GM12891 (cell line): ENCODE measurements around the gene C1QL4.

Source experiments
- PAX5 ChIP-seq: IDR thresholded peaks from 2 replicates; pipeline ENCODE4 v1.6.1; 2011; ENCODE audit warnings: low read length, moderate library complexity, mild to moderate bottlenecking; ENCODE audit not compliant: insufficient read depth, severe bottlenecking
- POLR2A ChIP-seq: IDR thresholded peaks from 2 replicates; pipeline ENCODE4 v1.6.1; 2011; ENCODE audit warnings: low read depth, low read length, control low read depth
- POLR2AphosphoS5 ChIP-seq: IDR thresholded peaks from 2 replicates; pipeline ENCODE4 v1.6.1; 2011; ENCODE audit warnings: low read depth, low read length, control low read depth
- POU2F2 ChIP-seq: IDR thresholded peaks from 2 replicates; pipeline ENCODE4 v1.6.1; 2011; ENCODE audit warnings: low read depth, mild to moderate bottlenecking, control low read depth, low read length, moderate library complexity
- SPI1 ChIP-seq: IDR thresholded peaks from 2 replicates; pipeline ENCODE4 v1.6.1; 2011; ENCODE audit warnings: low read depth, low read length, control low read depth
- TAF1 ChIP-seq: IDR thresholded peaks from 2 replicates; pipeline ENCODE4 v1.6.1; 2011; ENCODE audit warnings: low read depth, low read length, control low read depth

GRCh38 chr12:49325606-49326005 is 11.4 kb downstream of the C1QL4 start:
- no peak for TF ChIP-seq POLR2AphosphoS5
- TF ChIP-seq TAF1 = no peak
- TF ChIP-seq POLR2A = no peak
- TF ChIP-seq SPI1 = no peak
- no peak for TF ChIP-seq PAX5
- no peak for TF ChIP-seq POU2F2
